GM21786 (cell line): Measurements from ENCODE around the gene CRISP2.
"Not testable (repeated sequence)": the region's sequence is repeated elsewhere in the genome, so short reads cannot be mapped to it uniquely, and the experiment has no call there.

Experiments
- ATAC-seq: cut with Tn5 transposase; IDR thresholded peaks from one replicate; pipeline ENCODE4 v1.9.1; 2021; ENCODE audit not compliant: unreplicated experiment

Gene CRISP2, protein sequence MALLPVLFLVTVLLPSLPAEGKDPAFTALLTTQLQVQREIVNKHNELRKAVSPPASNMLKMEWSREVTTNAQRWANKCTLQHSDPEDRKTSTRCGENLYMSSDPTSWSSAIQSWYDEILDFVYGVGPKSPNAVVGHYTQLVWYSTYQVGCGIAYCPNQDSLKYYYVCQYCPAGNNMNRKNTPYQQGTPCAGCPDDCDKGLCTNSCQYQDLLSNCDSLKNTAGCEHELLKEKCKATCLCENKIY

GRCh38 chr6:49713346-49713745 lies at the start of gene CRISP2:
CRISP2 (minus strand) TSS chr6:49713543; CDS start chr6:49709196, 4,347 bp downstream.
- ATAC-seq: no peak

GRCh38 chr6:49744259-49744658 lies 30.9 kb upstream of the CRISP2 start, which contains the start of gene CRISP3:
CRISP3 (minus strand) TSS chr6:49744388; CDS start chr6:49744367, 21 bp downstream.
- no peak for ATAC-seq

GRCh38 chr6:49743429-49743828 lies 30.1 kb upstream of the CRISP2 start:
- ATAC-seq: no peak

DNA sequence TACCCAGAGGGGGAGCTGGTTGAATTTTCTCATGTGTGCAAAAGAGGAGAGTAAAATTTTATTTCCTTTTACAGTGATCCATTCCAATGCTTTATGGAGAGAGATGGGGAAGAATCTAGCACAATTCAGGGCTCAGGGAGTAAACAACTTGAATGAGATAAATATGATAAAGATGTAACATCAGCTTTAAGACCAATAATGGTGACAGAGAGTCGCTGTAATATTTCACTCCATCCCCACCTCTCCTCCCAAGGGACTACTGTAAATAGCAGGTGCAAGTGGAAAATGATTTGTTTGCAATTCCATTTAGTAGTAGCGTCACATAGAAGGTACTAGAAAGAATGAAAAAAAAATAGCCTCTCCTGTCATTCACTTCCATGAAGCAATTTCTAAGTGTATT lies 26.1 kb upstream of the CRISP2 start:
- no peak for ATAC-seq

- ATAC-seq: no peak
Observed at GRCh38 chr6:49736017-49736508, 22.7 kb upstream of the CRISP2 start.

GRCh38 chr6:49733680-49734079 lies 20.3 kb upstream of the CRISP2 start:
- ATAC-seq: no peak

DNA sequence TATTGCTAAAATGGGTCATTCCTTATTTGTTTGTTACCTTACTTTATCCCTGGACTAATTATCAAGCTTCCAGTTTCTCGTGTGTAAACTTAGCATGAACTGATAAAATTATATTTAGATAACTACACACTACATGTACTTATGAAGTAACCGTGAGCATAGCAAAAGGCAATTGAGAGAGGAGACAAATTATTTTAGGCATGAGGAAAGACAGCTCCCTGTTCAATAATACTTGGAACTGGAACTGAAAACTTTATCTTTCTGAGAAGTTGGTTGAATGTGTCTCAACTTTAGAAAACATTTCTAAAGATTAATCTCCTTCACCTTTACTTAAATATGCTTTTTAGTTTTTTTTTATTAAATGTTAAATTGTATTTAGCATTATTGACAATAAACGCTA lies 19.4 kb upstream of the CRISP2 start:
- ATAC-seq: no peak

GRCh38 chr6:49730251-49730650 lies 16.9 kb upstream of the CRISP2 start:
- ATAC-seq: no peak

DNA sequence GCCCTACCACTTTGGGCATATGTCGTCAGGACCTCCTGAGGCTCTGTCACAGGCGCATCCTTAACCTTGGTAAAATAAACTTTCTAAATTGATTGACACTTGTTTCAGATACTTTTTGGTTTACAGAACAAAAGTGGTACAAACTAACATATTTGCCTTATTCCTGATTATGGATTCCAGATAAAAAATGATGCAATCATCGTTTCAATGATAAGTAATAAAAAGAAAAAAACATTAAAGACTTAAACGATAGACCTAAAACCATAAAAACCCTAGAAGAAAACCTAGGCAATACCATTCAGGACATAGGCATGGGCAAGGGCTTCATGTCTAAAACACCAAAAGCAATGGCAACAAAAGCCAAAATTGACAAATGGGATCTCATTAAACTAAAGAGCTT lies 10.6 kb upstream of the CRISP2 start:
- not testable (repeated sequence) for ATAC-seq

- ATAC-seq: no peak
Observed at GRCh38 chr6:49721297-49721696, 8.0 kb upstream of the CRISP2 start.

DNA sequence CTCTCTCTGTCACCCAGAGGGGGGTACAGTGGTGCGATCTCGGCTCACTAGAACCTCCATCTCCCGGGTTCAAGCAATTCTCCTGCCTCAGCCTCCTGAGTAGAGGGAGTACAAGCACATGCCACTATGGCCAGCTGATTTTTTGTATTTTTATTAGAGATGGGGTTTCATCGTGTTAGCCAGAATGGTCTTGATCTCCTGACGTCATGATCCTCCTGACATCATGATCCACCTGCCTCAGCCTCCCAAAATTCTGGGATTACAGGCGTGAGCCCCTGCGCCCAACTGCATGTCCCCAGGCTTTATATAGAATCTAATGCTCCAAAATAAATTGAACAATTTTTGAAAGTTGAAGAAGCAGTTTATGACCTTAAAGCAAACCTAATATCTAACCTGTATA lies 7.0 kb upstream of the CRISP2 start:
- ATAC-seq: no peak

GRCh38 chr6:49698478-49698877 lies 14.9 kb downstream of the CRISP2 start:
- no peak for ATAC-seq

DNA sequence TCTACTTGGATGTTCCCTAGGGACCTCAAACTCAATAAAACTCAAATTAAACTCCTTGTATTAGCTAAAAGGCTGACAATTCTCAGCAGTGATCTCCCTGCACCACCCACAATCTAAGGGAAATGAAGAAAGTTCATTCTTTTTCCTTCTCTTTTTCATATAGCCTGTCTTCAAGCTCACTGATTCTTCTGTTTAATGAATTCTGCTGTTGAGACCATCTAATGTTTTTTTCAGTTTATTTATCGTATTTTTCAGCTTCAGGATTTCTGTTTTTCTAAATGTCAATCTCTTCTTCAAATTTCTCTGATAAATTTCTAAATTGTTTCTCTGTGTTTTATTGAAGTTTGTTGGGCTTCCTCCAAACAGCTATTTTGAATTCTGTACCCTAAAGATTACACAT lies 19.8 kb downstream of the CRISP2 start:
- ATAC-seq: no peak

GRCh38 chr6:49692534-49692933 lies 20.8 kb downstream of the CRISP2 start:
- ATAC-seq: no peak

GRCh38 chr6:49676671-49677281 lies 36.6 kb downstream of the CRISP2 start:
- ATAC-seq: no peak

DNA sequence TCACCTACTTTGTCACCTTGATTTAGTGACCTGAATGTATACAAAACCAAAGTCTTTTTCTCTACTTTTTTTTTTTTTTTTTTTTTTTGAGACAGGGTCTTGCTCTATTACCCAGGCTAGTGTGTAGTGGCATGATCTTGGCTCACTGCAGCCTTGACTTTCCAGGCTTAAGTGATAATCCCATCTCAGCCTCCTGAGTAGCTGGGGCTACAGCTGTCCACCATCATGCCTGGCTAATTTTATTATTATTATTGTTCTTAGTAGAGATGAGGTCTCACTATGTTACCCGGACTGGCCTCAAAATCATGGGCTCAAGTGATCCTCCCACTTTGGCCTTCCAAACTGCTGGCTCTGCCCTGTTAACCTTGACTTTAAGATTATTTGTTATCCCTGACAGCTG lies 37.5 kb downstream of the CRISP2 start:
- no peak for ATAC-seq

DNA sequence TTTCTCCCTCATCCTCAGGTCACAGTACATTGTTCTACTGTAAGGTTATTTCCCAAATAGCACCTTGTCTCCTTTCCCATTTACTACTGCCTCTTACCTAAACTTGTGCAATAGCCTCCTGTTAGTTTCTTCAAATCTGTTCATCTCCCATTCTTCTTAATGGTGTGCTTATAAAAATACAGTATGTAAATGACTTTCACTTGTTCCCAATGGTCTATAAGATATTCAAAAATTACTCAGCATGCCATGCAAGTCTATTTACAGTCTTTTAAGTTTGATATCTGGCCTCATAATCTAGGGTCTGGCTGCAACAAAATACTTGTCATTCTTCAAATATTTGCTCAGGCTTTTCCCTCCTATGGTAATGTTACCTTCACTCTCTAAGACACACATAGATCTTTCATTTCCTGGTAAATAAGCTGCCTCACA lies 45.2 kb downstream of the CRISP2 start:
- no peak for ATAC-seq

- ATAC-seq: no peak
Observed at GRCh38 chr6:49666930-49667757, 46.2 kb downstream of the CRISP2 start.

DNA sequence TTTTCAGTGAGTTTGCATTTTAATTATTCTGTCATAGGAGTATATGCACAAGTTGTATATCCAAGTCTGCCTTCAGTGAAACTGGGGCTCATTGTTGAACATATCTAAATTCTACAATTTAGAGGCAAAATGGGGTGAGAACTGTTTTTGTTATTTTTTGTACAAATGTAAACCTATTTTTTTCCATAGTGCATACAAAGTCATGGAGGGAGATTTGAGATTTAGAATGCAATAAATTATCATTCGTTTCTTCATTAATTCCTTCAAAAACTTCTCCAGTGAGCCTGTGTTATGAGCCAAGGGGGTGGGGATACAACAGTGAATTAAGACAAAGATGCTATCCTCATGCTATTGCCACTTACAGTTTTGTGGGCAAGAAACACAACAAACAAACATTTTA lies 46.9 kb downstream of the CRISP2 start:
- ATAC-seq: no peak

DNA sequence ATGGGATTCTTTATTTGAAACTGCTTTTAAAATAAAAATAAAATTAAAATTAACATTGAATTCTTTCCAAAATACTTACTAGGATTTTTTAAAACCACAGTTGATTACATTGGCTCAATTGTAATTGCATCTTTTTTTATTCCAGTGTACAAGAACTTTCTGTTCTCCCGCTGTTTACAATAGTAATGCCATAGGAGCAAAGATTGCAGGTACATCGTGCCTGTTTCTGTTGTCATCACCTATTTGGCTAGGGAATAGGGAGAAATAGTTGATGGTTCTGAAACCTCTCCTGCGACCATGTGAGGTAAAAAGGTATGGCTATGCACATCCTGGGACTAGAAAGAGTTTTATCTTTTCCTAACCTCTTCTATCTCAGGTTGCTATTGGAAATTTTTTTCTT lies 48.5 kb downstream of the CRISP2 start:
- no peak for ATAC-seq

GRCh38 chr6:49664054-49664453 lies 49.3 kb downstream of the CRISP2 start:
- ATAC-seq: not testable (repeated sequence)

GRCh38 chr6:49662892-49663261 lies 50.5 kb downstream of the CRISP2 start:
- no peak for ATAC-seq
